BJ (cell line): ENCODE measurements around the gene TBK1. TPM values are rescaled to one million over a fixed set of nuclear protein-coding genes. Genes with fewer than 3 reads are reported as not detected.
A peak's percentile ranks its signal among the peaks of the same experiment; 100 is the strongest.
"Not testable (repeated sequence)": the region's sequence is repeated elsewhere in the genome, so short reads cannot be mapped to it uniquely, and the experiment has no call there.

Experiments
- CTCF ChIA-PET: fragments of 350-600 bp; formaldehyde crosslinking; extraction: SDS; loops from one replicate; lab custom pipeline; 2021; ENCODE audit warnings: antibody characterized with exemption, inconsistent platforms; lab: Yijun Ruan, JAX
- POLR2A ChIA-PET: fragments of 300-600 bp; sonication (Branson Sonifier 250); formaldehyde crosslinking; extraction: SDS; loops from one replicate; lab custom pipeline; 2021; ENCODE audit warnings: antibody characterized with exemption; lab: Charles Lee
- DNase-seq: peaks from one replicate; pipeline ENCODE4 v3.0.0-alpha.2; 2011; ENCODE audit warnings: low read depth
- H3K27me3 ChIP-seq: 2 replicates; pipeline ENCODE4 v1.6.0; 2011; ENCODE audit warnings: low read length; ENCODE audit not compliant: control insufficient read depth, insufficient read depth
- H3K36me3 ChIP-seq: 2 replicates; pipeline ENCODE4 v1.5.1; 2011; ENCODE audit warnings: low read length; ENCODE audit not compliant: control insufficient read depth, insufficient read depth
- H3K4me3 ChIP-seq: 2 replicates; pipeline ENCODE4 v1.5.1; 2011; ENCODE audit warnings: low read depth, mild to moderate bottlenecking, control low read depth, low read length
- polyA plus RNA-seq: library from polyadenylated mRNA; depleted of rRNA; stranded (reverse); fragments of >200 nt; gene quantifications from 2 replicates; pipeline ENCODE4 v1.2.3, GENCODE V29; 2011
- TF ChIP-seq, protein P1 (sequence below): IDR thresholded peaks from 2 replicates; pipeline ENCODE4 v1.5.1; 2011; ENCODE audit warnings: low read depth, mild to moderate bottlenecking, control low read depth, inconsistent platforms, low read length, moderate library complexity; ENCODE audit not compliant: insufficient read depth

Gene TBK1
- polyA plus RNA-seq, 1 experiment: 5.7 TPM

DNA sequence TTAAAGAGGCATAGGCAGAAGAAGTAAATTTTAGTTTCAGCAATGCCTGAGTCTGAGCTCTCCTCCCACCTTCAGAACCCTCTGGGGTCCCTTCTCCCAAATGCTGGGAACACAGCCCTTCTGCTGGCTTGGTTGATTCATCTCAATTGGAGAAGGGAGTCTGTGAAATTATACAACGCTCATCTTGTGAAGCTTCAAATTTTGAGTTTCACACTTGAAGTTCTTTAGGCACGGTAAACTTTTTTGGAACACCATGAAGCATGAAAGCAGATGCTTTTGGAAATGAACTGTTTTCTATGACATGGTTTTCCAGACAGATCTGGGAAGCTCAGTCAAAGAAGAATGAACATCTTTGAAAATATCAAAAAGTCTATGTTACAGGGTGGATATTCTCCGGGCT is 69.9 kb downstream of the TBK1 start:
- TF ChIP-seq, protein P1, sequence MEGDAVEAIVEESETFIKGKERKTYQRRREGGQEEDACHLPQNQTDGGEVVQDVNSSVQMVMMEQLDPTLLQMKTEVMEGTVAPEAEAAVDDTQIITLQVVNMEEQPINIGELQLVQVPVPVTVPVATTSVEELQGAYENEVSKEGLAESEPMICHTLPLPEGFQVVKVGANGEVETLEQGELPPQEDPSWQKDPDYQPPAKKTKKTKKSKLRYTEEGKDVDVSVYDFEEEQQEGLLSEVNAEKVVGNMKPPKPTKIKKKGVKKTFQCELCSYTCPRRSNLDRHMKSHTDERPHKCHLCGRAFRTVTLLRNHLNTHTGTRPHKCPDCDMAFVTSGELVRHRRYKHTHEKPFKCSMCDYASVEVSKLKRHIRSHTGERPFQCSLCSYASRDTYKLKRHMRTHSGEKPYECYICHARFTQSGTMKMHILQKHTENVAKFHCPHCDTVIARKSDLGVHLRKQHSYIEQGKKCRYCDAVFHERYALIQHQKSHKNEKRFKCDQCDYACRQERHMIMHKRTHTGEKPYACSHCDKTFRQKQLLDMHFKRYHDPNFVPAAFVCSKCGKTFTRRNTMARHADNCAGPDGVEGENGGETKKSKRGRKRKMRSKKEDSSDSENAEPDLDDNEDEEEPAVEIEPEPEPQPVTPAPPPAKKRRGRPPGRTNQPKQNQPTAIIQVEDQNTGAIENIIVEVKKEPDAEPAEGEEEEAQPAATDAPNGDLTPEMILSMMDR: no peak
- no peak for DNase-seq
- POLR2A ChIA-PET: interaction anchor here (0.7 kb wide), 1 partner anchor 9 kb away, joined by 4 read pairs; no protein-coding TSS in a partner anchor
- Histone ChIP-seq H3K36me3 (no peaks in the 10 kb centered on the region), H3K4me3 (no peak overlapping the region), H3K27me3 (no peaks in the 10 kb centered on the region)
- CTCF ChIA-PET: interaction anchor here (0.6 to 1.5 kb wide), 4 partner anchors 28 to 853 kb away, joined by 3 read pairs; no protein-coding TSS in a partner anchor

DNA sequence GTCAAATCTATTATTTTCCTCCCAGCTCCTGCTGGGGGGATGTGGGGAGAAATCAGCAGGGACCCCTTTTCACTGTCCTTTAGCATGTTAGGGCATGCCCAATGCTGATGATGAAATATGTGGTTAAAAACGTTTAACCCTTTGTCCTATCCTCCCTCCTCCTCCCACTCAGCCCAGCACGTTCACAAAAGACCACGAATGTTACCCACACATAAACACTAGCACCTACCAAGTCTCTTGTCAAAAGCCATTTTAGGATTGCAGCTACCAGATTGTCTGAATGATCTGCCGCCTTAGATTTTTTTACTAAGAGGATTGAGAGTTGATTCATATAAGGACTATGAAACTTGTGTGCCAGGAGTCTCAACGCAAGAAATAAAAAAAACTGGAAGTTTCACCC is 70.4 kb downstream of the TBK1 start:
- DNase-seq: no peak
- TF ChIP-seq, protein P1: no peak
- POLR2A ChIA-PET: interaction anchor here (0.7 kb wide), 1 partner anchor 9 kb away, joined by 4 read pairs; no protein-coding TSS in a partner anchor

GRCh38 chr12:64522807-64523206 is 70.9 kb downstream of the TBK1 start:
- POLR2A ChIA-PET: no interaction called here
- H3K27me3 ChIP-seq: no peaks in the 10 kb centered on the region
- CTCF ChIA-PET: interaction anchor here (1.4 to 1.5 kb wide), 2 partner anchors 26 to 175 kb away, joined by 3 to 5 read pairs; no protein-coding TSS in a partner anchor
- H3K36me3 ChIP-seq: no peaks in the 10 kb centered on the region
- TF ChIP-seq, protein P1: no peak
- DNase-seq: no peak
- H3K4me3 ChIP-seq: no peak overlapping the region

More for the DNA sequence above, 70.4 kb downstream of the TBK1 start:
- Histone ChIP-seq H3K4me3 (no peak overlapping the region), H3K27me3 (no peaks in the 10 kb centered on the region), H3K36me3 (no peaks in the 10 kb centered on the region)
- CTCF ChIA-PET: interaction anchor here (0.6 to 1.5 kb wide), 3 partner anchors 27 to 175 kb away, joined by 3 read pairs; no protein-coding TSS in a partner anchor

DNA sequence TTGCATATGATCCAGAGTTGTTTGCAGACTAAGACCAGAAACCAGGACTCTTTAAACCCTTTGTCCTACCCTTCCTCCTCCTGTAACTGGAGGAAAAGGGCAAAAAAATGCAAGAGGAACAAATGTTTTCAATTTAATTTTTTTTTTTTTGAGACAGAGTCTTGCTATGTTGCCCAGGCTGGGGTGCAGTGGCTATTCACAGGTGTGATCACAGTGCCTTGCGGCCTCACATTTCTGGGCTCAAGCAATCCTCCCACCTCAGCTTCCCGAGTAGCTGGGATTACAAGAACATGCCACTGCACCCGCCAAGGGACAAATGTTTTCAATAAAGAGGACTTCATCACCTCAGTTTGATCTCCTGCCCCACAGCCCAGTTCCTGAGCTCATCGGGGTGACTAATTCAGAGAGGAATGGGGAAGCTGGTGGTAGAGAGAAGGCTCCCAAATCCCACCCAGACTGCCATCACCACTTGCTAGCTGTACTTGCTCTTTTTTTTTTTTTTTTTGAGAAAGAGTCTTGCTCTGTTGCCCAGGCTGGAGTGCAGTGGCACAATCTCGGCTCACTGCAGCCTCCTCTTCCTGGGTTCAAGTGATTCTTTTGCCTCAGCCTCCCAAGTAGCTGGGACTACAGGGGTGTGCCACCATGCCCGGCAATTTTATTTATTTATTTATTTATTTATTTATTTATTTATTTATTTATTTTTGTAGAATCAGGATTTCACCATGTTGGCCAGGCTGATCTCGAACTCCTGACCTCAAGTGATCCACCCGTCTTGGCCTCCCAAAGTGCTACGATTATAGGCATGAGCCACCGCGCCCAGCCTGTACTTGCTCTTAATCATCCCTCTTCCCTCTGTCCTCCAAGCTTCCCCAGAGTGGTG is 71.9 kb downstream of the TBK1 start:
- peak; percentile 83 for DNase-seq
- H3K27me3 ChIP-seq, H3K4me3 ChIP-seq, H3K36me3 ChIP-seq, POLR2A ChIA-PET: not testable (repeated sequence)
- CTCF ChIA-PET: interaction anchor here (0.9 to 1.5 kb wide), 3 partner anchors 25 to 178 kb away, joined by 3 to 5 read pairs (median 4); no protein-coding TSS in a partner anchor

GRCh38 chr12:64525461-64526160 is 73.7 kb downstream of the TBK1 start:
- Histone ChIP-seq H3K27me3 (no peaks in the 10 kb centered on the region), H3K4me3 (no peak overlapping the region), H3K36me3 (no peaks in the 10 kb centered on the region)
- ChIA-PET POLR2A (no interaction called here), CTCF (no interaction called here)
- no peak for DNase-seq
- TF ChIP-seq, protein P1: no peak
